ENCODE measurements around the gene MAST4. TPM values are rescaled to one million over a fixed set of nuclear protein-coding genes. Genes with fewer than 3 reads are reported as not detected.

Gene MAST4
- total RNA-seq, 1 donor from 2014 or later: 0.99 TPM

- no peak overlapping the region for H3K4me3 Mint-ChIP-seq
- TF ChIP-seq, protein P1, sequence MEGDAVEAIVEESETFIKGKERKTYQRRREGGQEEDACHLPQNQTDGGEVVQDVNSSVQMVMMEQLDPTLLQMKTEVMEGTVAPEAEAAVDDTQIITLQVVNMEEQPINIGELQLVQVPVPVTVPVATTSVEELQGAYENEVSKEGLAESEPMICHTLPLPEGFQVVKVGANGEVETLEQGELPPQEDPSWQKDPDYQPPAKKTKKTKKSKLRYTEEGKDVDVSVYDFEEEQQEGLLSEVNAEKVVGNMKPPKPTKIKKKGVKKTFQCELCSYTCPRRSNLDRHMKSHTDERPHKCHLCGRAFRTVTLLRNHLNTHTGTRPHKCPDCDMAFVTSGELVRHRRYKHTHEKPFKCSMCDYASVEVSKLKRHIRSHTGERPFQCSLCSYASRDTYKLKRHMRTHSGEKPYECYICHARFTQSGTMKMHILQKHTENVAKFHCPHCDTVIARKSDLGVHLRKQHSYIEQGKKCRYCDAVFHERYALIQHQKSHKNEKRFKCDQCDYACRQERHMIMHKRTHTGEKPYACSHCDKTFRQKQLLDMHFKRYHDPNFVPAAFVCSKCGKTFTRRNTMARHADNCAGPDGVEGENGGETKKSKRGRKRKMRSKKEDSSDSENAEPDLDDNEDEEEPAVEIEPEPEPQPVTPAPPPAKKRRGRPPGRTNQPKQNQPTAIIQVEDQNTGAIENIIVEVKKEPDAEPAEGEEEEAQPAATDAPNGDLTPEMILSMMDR (IDR thresholded peaks at IDR 0.05): no peak
Measured at GRCh38 chr5:67073045-67073680, 477.0 kb downstream of the MAST4 start.

GRCh38 chr5:67077296-67077695, 481.1 kb downstream of the MAST4 start:
- H3K4me3 ChIP-seq: no peak overlapping the region
- H3K27ac Mint-ChIP-seq: no peak overlapping the region
- no peaks in the 10 kb centered on the region for H3K79me2 ChIP-seq (ENCODE audit: low read depth)
- no peaks in the 10 kb centered on the region for H4K20me1 ChIP-seq (ENCODE audit: low read depth)
- no peaks in the 10 kb centered on the region for H3K4me1 ChIP-seq
- H3K9me3 ChIP-seq (ENCODE audit: low read depth): no peaks in the 10 kb centered on the region
- no peak overlapping the region for H3K4me2 ChIP-seq
- no peak overlapping the region for H2AFZ ChIP-seq (replicated peaks)
- H3K9ac ChIP-seq: no peak overlapping the region
- no peaks in the 10 kb centered on the region for H3K27me3 ChIP-seq
- H3K4me3 Mint-ChIP-seq: no peak overlapping the region
- no peak for DNase-seq (ENCODE audit: low spot score)
- peaks cover 5% of the 10 kb centered on the region for H3K27me3 Mint-ChIP-seq (ENCODE audit: insufficient read depth, low read depth)
- no peak overlapping the region for H3K27ac ChIP-seq
- H3K4me1 Mint-ChIP-seq: peaks cover 3% of the 10 kb centered on the region
- no peaks in the 10 kb centered on the region for H3F3A ChIP-seq (ENCODE audit: low read depth)
- H3K36me3 ChIP-seq: no peaks in the 10 kb centered on the region
- H3K9me3 Mint-ChIP-seq: no peaks in the 10 kb centered on the region
- TF ChIP-seq EZH2phosphoT487 (IDR thresholded peaks at IDR 0.05) (no peak), EZH2 (IDR thresholded peaks at IDR 0.05) (no peak)
- TF ChIP-seq, protein P1 (IDR thresholded peaks at IDR 0.05): no peak
- no peaks in the 10 kb centered on the region for H3K36me3 Mint-ChIP-seq

More at GRCh38 chr5:67073045-67073680, 477.0 kb downstream of the MAST4 start:
- H3K27ac Mint-ChIP-seq: no peak overlapping the region
- H3K9ac ChIP-seq: no peak overlapping the region
- H3K4me3 ChIP-seq: no peak overlapping the region
- no peaks in the 10 kb centered on the region for H3K4me1 ChIP-seq
- DNase-seq (ENCODE audit: low spot score): no peak
- no peak overlapping the region for H3K4me2 ChIP-seq
- no peaks in the 10 kb centered on the region for H3K36me3 ChIP-seq
- no peak overlapping the region for H2AFZ ChIP-seq (replicated peaks)
- no peaks in the 10 kb centered on the region for H3K36me3 Mint-ChIP-seq
- no peak overlapping the region for H3K27ac ChIP-seq
- H4K20me1 ChIP-seq (ENCODE audit: low read depth): no peaks in the 10 kb centered on the region
- H3K27me3 ChIP-seq: no peaks in the 10 kb centered on the region
- H3K9me3 ChIP-seq (ENCODE audit: low read depth): no peaks in the 10 kb centered on the region
- peaks cover 6% of the 10 kb centered on the region for H3K4me1 Mint-ChIP-seq
- no peaks in the 10 kb centered on the region for H3F3A ChIP-seq (ENCODE audit: low read depth)
- H3K9me3 Mint-ChIP-seq: no peaks in the 10 kb centered on the region
- H3K79me2 ChIP-seq (ENCODE audit: low read depth): no peaks in the 10 kb centered on the region
- H3K27me3 Mint-ChIP-seq (ENCODE audit: insufficient read depth, low read depth): peaks cover 5% of the 10 kb centered on the region

- Mint-ChIP-seq H3K27me3 (ENCODE audit: insufficient read depth, low read depth) (no peaks in the 10 kb centered on the region), H3K9me3 (no peaks in the 10 kb centered on the region), H3K27ac (no peak overlapping the region), H3K4me3 (no peak overlapping the region), H3K4me1 (peaks cover 3% of the 10 kb centered on the region), H3K36me3 (no peaks in the 10 kb centered on the region)
- H2AFZ ChIP-seq (replicated peaks): no peak overlapping the region
- H3K4me2 ChIP-seq: no peak overlapping the region
- H3K9ac ChIP-seq: no peak overlapping the region
- H3K27ac ChIP-seq: no peak overlapping the region
- no peaks in the 10 kb centered on the region for H3F3A ChIP-seq (ENCODE audit: low read depth)
- no peaks in the 10 kb centered on the region for H3K79me2 ChIP-seq (ENCODE audit: low read depth)
- H4K20me1 ChIP-seq (ENCODE audit: low read depth): no peaks in the 10 kb centered on the region
- no peak overlapping the region for H3K4me3 ChIP-seq
- no peaks in the 10 kb centered on the region for H3K27me3 ChIP-seq
- H3K9me3 ChIP-seq (ENCODE audit: low read depth): no peaks in the 10 kb centered on the region
- no peaks in the 10 kb centered on the region for H3K36me3 ChIP-seq
- no peaks in the 10 kb centered on the region for H3K4me1 ChIP-seq
- no peak for DNase-seq (ENCODE audit: low spot score)
- no peak for TF ChIP-seq EZH2 (IDR thresholded peaks at IDR 0.05)
- TF ChIP-seq, protein P1 (IDR thresholded peaks at IDR 0.05): no peak
- TF ChIP-seq EZH2phosphoT487 (IDR thresholded peaks at IDR 0.05): no peak
Measured at GRCh38 chr5:67081261-67081660, 485.1 kb downstream of the MAST4 start.

Data from neural progenitor cell (in vitro differentiated cells).